IMR-90 (cell line): Measurements from ENCODE around the gene COL7A1. TPM values are rescaled to one million over a fixed set of nuclear protein-coding genes. Genes with fewer than 3 reads are reported as not detected.

Experiments
- ATAC-seq: fragments of 200-7000 bp; cut with Tn5 transposase; 2 replicates; pipeline ENCODE4 v1.9.1; 2020; ENCODE audit warnings: low read depth, mild to moderate bottlenecking, moderate library complexity
- BruUV-seq: library from RNA; stranded (reverse); fragments of 400-500 nt; replicated peaks from 2 replicates; lab custom pipeline; 2021; lab: Mats Ljungman, UMichigan
- CTCF ChIA-PET: fragments of 300-600 bp; formaldehyde crosslinking; extraction: SDS; loops from one replicate; lab custom pipeline; 2021; ENCODE audit warnings: antibody characterized with exemption; lab: Yijun Ruan, JAX
- POLR2A ChIA-PET: fragments of 300-600 bp; sonication (Branson Sonifier 250); formaldehyde crosslinking; loops from one replicate; lab custom pipeline; 2022; ENCODE audit warnings: antibody characterized with exemption; ENCODE audit not compliant: unreplicated experiment; lab: Charles Lee
- DNase-seq: peaks from one replicate; pipeline ENCODE4 v3.0.0; 2013
- H2AFZ ChIP-seq: replicated peaks from 2 replicates; pipeline ENCODE3; 2013; ENCODE audit warnings: low read length, mild to moderate bottlenecking; ENCODE audit not compliant: poor library complexity
- H2AK5ac ChIP-seq: 2 replicates; pipeline ENCODE4 v1.6.1; 2013; ENCODE audit warnings: low read depth, low read length, inconsistent platforms
- H2AK9ac ChIP-seq: replicated peaks from 2 replicates; pipeline ENCODE3; 2013; ENCODE audit warnings: mild to moderate bottlenecking, low read depth, low read length, moderate library complexity; ENCODE audit not compliant: poor library complexity
- H2BK120ac ChIP-seq: 2 replicates; pipeline ENCODE4 v1.6.1; 2013; ENCODE audit warnings: low read depth, low read length, inconsistent platforms
- H2BK15ac ChIP-seq: 3 replicates; pipeline ENCODE4 v1.6.1; 2013; ENCODE audit warnings: low read depth, low read length, inconsistent platforms
- H2BK20ac ChIP-seq: 2 replicates; pipeline ENCODE4 v1.6.1; 2013; ENCODE audit warnings: low read depth, mild to moderate bottlenecking, inconsistent platforms, low read length, moderate library complexity
- H2BK5ac ChIP-seq: 2 replicates; pipeline ENCODE4 v1.6.1; 2013; ENCODE audit warnings: mild to moderate bottlenecking, low read depth, low read length, inconsistent platforms; ENCODE audit not compliant: poor library complexity, severe bottlenecking
- H3K14ac ChIP-seq: replicated peaks from 2 replicates; pipeline ENCODE4 v1.6.1; 2013; ENCODE audit warnings: low read depth, low read length, inconsistent platforms
- H3K18ac ChIP-seq: 2 replicates; pipeline ENCODE4 v1.6.1; 2013; ENCODE audit warnings: low read depth, low read length, control low read depth
- H3K23ac ChIP-seq: 2 replicates; pipeline ENCODE4 v1.6.1; 2013; ENCODE audit warnings: low read depth, low read length, inconsistent platforms
- H3K27ac ChIP-seq: 2 replicates; pipeline ENCODE4 v1.5.1; 2013; ENCODE audit warnings: mild to moderate bottlenecking, control low read depth, low read length; ENCODE audit not compliant: insufficient read depth
- H3K27me3 ChIP-seq: 2 replicates; pipeline ENCODE4 v1.6.1; 2013; ENCODE audit warnings: low read length; ENCODE audit not compliant: control insufficient read depth, insufficient read depth
- H3K36me3 ChIP-seq: 2 replicates; pipeline ENCODE4 v1.6.1; 2013; ENCODE audit warnings: low read length, mixed read lengths; ENCODE audit not compliant: control insufficient read depth, insufficient read depth
- H3K4ac ChIP-seq: 2 replicates; pipeline ENCODE4 v1.6.1; 2013; ENCODE audit warnings: low read depth, low read length, inconsistent platforms
- H3K4me1 ChIP-seq: 2 replicates; pipeline ENCODE4 v1.6.1; 2013; ENCODE audit warnings: low read length, mixed read lengths; ENCODE audit not compliant: control insufficient read depth, insufficient read depth
- H3K4me2 ChIP-seq: 2 replicates; pipeline ENCODE4 v1.6.1; 2013; ENCODE audit warnings: low read depth, mild to moderate bottlenecking, control low read depth, low read length, moderate library complexity
- H3K4me3 ChIP-seq: 2 replicates; pipeline ENCODE4 v1.5.1; 2013; ENCODE audit warnings: low read depth, mild to moderate bottlenecking, control low read depth, low read length, moderate library complexity; ENCODE audit not compliant: insufficient read depth
- H3K56ac ChIP-seq: 2 replicates; pipeline ENCODE4 v1.6.1; 2013; ENCODE audit warnings: low read length, inconsistent platforms; ENCODE audit not compliant: insufficient read depth; ENCODE audit errors: extremely low read depth
- H3K79me1 ChIP-seq, 2 experiments: 2 replicates each; pipeline ENCODE4 v1.6.1; 2013; ENCODE audit warnings: low read length in 2 of 2, inconsistent platforms in 1 of 2, low read depth in 1 of 2
- H3K9ac ChIP-seq: 2 replicates; pipeline ENCODE4 v1.6.1; 2013; ENCODE audit warnings: low read depth, low read length, control low read depth
- H3K9me1 ChIP-seq: 2 replicates; pipeline ENCODE4 v1.6.1; 2013; ENCODE audit warnings: low read length, inconsistent platforms; ENCODE audit not compliant: insufficient read depth
- H3K9me3 ChIP-seq: 2 replicates; pipeline ENCODE4 v1.6.1; 2013; ENCODE audit warnings: low read length; ENCODE audit not compliant: control insufficient read depth, insufficient read depth
- H4K20me1 ChIP-seq: 2 replicates; pipeline ENCODE4 v1.6.1; 2013; ENCODE audit warnings: low read length, inconsistent platforms; ENCODE audit not compliant: insufficient read depth
- H4K5ac ChIP-seq: 2 replicates; pipeline ENCODE4 v1.6.1; 2013; ENCODE audit warnings: mild to moderate bottlenecking, low read depth, low read length, control low read depth
- H4K8ac ChIP-seq, 2 experiments: 2 replicates each; pipeline ENCODE4 v1.6.1; 2013; ENCODE audit warnings: low read depth in 2 of 2, low read length in 2 of 2, control low read depth in 1 of 2, inconsistent platforms in 1 of 2
- H4K91ac ChIP-seq: 2 replicates; pipeline ENCODE4 v1.6.1; 2013; ENCODE audit warnings: low read depth, low read length, inconsistent platforms; ENCODE audit not compliant: insufficient read depth
- RCOR1 ChIP-seq: IDR thresholded peaks from 2 replicates; pipeline ENCODE4 v1.6.1; 2012; ENCODE audit warnings: mild to moderate bottlenecking, low read length, improper control_type of control experiment; ENCODE audit not compliant: insufficient replicate concordance
- WGBS, 2 experiments: methylation state at CpG; one replicate each; pipeline versions ENCODE4 v1.1.5 to v1.1.7; 2013; ENCODE audit warnings: missing lambda C conversion rate in 2 of 2; ENCODE audit not compliant: insufficient read length in 1 of 2; ENCODE audit errors: extremely low coverage in 2 of 2; 5-methylcytosine and 5-hydroxymethylcytosine counted together
- dilution Hi-C: fragments of 300-500 bp; cut with HindIII; formaldehyde crosslinking; loops from one replicate; pipeline ENCODE4 v1.14.3; 2018; ENCODE audit warnings: low sequenced_read_pairs; ENCODE audit not compliant: unreplicated experiment
- in situ Hi-C: fragments of 300-500 bp; cut with MboI; formaldehyde crosslinking; loops from 3 replicates; pipeline ENCODE4 v1.14.3; 2019; ENCODE audit warnings: low sequenced_read_pairs, inconsistent platforms, mixed read lengths
- intact Hi-C: fragments of 100-400 bp; cut with micrococcal nuclease; formaldehyde crosslinking; loops from 2 replicates; pipeline ENCODE4 v1.10.0; 2022
- polyA plus RNA-seq, 3 experiments: library from polyadenylated mRNA; depleted of rRNA; stranded (reverse); fragments of >200 nt; gene quantifications; 2 replicates each; pipeline ENCODE4 v1.2.3, GENCODE V29; 2012; ENCODE audit warnings: low replicate concordance in 1 of 3
- total RNA-seq: library from RNA; depleted of rRNA; stranded (reverse); fragments of >200 nt; gene quantifications from 2 replicates; pipeline ENCODE4 v1.2.3, GENCODE V29; 2012

Gene COL7A1
- total and polyA plus RNA-seq, 2 of the 4 experiments (the other 2 are of a cell fraction), result 4.1 to 20.3 TPM

- Histone ChIP-seq H3K4ac (no peak overlapping the region), H2BK15ac (no peak overlapping the region), H2BK20ac (no peak overlapping the region), H3K56ac (no peak overlapping the region), H4K91ac (no peak overlapping the region), H4K8ac (no peak overlapping the region), H3K18ac (no peak overlapping the region), H2AK9ac (no peak overlapping the region), H3K9me3 (no peaks in the 10 kb centered on the region), H3K36me3 (peaks cover 74% of the 10 kb centered on the region), H3K9ac (no peak overlapping the region), H3K4me1 (peaks cover 9% of the 10 kb centered on the region), H2AK5ac (no peak overlapping the region), H3K14ac (no peak overlapping the region), H3K27me3 (no peaks in the 10 kb centered on the region), H3K9me1 (peaks cover 24% of the 10 kb centered on the region), H2AFZ (peak overlapping the region; percentile 43), H3K23ac (no peak overlapping the region), H3K4me2 (no peak overlapping the region), H2BK120ac (no peak overlapping the region), H3K79me1 (peaks cover 4 to 26% of the 10 kb centered on the region in 2 experiments; a peak in 3 of 4 replicates), H4K5ac (no peak overlapping the region), H3K4me3 (no peak overlapping the region), H2BK5ac (peak overlapping the region; percentile 5), H3K27ac (no peak overlapping the region), H4K20me1 (peaks cover 6% of the 10 kb centered on the region; the same call in 1 of the 2 replicates)
- ChIA-PET CTCF (no interaction called here), POLR2A (no interaction called here)
- no TSS peak for BruUV-seq
- no peak for DNase-seq
- in situ Hi-C loops, result no loop called here
- TF ChIP-seq RCOR1, result no peak
- intact Hi-C loops, result no loop called here
- no peak for ATAC-seq
- dilution Hi-C loops, result no loop called here
- WGBS, 2 experiments, result 80% methylated on average over 1 of the region's 10 CpGs; no CpG with 5 or more reads in 1 of the 2 experiments
These were observed 25.7 kb downstream of the COL7A1 start for GRCh38 chr3:48569400-48569799.
